GM23338 (cell line): ENCODE measurements around the gene TMEM178B. TPM values are rescaled to one million over a fixed set of nuclear protein-coding genes. Genes with fewer than 3 reads are reported as not detected.

Source experiments
- CREB1 ChIP-seq: fragments of 250-450 bp; sonication (Bioruptor Pico); IDR thresholded peaks from 2 replicates; pipeline ENCODE4 v1.5.0; 2020; ENCODE audit warnings: low read depth, mild to moderate bottlenecking, moderate library complexity
- JUNB ChIP-seq: IDR thresholded peaks from one replicate; pipeline ENCODE4 v1.6.1; 2016; ENCODE audit warnings: antibody characterized with exemption; ENCODE audit not compliant: unreplicated experiment
- NANOG ChIP-seq: IDR thresholded peaks from 2 replicates; pipeline ENCODE4 v1.6.1; 2016; ENCODE audit warnings: antibody characterized with exemption, borderline replicate concordance
- REST ChIP-seq: IDR thresholded peaks from one replicate; pipeline ENCODE4 v1.6.1; 2018; ENCODE audit warnings: antibody characterized with exemption; ENCODE audit not compliant: unreplicated experiment
- ZNF114 ChIP-seq: fragments of 250-450 bp; sonication (Bioruptor Pico); IDR thresholded peaks from 2 replicates; pipeline ENCODE4 v1.5.0; 2020; ENCODE audit warnings: mild to moderate bottlenecking, moderate library complexity
- polyA plus RNA-seq: library from polyadenylated mRNA; unstranded; fragments of >200 nt; fragmentation: Nextera tagmentation; extraction: Ambion mirVana; gene quantifications from 2 replicates; pipeline ENCODE4 v1.2.1, GENCODE V29; 2016
- total RNA-seq: library from RNA; depleted of rRNA; stranded (reverse); fragments of >200 nt; shearing (Covaris generic); gene quantifications from 2 replicates; pipeline ENCODE4 v1.2.3, GENCODE V29; 2014
- TF ChIP-seq, protein P1 (sequence below): fragments of 250-450 bp; sonication (Bioruptor Pico); IDR thresholded peaks from 2 replicates; pipeline ENCODE4 v1.5.0; 2020; ENCODE audit warnings: mild to moderate bottlenecking, moderate library complexity
- TF ChIP-seq, protein P2 (sequence below): IDR thresholded peaks from 2 replicates; pipeline ENCODE4 v1.6.1; 2016; ENCODE audit warnings: antibody characterized with exemption

TMEM178B gene
- total and polyA plus RNA-seq, 2 experiments from 2014 or later = 4.9 to 15.6 TPM

GRCh38 chr7:141263983-141264382 is 190.1 kb downstream of the TMEM178B start (continued):
- TF ChIP-seq, protein P1, sequence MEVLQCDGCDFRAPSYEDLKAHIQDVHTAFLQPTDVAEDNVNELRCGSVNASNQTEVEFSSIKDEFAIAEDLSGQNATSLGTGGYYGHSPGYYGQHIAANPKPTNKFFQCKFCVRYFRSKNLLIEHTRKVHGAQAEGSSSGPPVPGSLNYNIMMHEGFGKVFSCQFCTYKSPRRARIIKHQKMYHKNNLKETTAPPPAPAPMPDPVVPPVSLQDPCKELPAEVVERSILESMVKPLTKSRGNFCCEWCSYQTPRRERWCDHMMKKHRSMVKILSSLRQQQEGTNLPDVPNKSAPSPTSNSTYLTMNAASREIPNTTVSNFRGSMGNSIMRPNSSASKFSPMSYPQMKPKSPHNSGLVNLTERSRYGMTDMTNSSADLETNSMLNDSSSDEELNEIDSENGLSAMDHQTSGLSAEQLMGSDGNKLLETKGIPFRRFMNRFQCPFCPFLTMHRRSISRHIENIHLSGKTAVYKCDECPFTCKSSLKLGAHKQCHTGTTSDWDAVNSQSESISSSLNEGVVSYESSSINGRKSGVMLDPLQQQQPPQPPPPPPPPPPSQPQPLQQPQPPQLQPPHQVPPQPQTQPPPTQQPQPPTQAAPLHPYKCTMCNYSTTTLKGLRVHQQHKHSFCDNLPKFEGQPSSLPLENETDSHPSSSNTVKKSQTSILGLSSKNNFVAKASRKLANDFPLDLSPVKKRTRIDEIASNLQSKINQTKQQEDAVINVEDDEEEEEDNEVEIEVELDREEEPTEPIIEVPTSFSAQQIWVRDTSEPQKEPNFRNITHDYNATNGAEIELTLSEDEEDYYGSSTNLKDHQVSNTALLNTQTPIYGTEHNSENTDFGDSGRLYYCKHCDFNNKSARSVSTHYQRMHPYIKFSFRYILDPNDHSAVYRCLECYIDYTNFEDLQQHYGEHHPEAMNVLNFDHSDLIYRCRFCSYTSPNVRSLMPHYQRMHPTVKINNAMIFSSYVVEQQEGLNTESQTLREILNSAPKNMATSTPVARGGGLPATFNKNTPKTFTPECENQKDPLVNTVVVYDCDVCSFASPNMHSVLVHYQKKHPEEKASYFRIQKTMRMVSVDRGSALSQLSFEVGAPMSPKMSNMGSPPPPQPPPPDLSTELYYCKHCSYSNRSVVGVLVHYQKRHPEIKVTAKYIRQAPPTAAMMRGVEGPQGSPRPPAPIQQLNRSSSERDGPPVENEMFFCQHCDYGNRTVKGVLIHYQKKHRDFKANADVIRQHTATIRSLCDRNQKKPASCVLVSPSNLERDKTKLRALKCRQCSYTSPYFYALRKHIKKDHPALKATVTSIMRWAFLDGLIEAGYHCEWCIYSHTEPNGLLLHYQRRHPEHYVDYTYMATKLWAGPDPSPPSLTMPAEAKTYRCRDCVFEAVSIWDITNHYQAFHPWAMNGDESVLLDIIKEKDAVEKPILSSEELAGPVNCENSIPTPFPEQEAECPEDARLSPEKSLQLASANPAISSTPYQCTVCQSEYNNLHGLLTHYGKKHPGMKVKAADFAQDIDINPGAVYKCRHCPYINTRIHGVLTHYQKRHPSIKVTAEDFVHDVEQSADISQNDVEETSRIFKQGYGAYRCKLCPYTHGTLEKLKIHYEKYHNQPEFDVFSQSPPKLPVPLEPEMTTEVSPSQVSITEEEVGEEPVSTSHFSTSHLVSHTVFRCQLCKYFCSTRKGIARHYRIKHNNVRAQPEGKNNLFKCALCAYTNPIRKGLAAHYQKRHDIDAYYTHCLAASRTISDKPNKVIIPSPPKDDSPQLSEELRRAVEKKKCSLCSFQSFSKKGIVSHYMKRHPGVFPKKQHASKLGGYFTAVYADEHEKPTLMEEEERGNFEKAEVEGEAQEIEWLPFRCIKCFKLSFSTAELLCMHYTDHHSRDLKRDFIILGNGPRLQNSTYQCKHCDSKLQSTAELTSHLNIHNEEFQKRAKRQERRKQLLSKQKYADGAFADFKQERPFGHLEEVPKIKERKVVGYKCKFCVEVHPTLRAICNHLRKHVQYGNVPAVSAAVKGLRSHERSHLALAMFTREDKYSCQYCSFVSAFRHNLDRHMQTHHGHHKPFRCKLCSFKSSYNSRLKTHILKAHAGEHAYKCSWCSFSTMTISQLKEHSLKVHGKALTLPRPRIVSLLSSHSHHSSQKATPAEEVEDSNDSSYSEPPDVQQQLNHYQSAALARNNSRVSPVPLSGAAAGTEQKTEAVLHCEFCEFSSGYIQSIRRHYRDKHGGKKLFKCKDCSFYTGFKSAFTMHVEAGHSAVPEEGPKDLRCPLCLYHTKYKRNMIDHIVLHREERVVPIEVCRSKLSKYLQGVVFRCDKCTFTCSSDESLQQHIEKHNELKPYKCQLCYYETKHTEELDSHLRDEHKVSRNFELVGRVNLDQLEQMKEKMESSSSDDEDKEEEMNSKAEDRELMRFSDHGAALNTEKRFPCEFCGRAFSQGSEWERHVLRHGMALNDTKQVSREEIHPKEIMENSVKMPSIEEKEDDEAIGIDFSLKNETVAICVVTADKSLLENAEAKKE = no peak
- TF ChIP-seq ZNF114 (CRISPR knock-in tag) = no peak
- no peak for TF ChIP-seq REST
- TF ChIP-seq CREB1 (CRISPR knock-in tag) = no peak
- no peak for TF ChIP-seq JUNB
- TF ChIP-seq, protein P2, sequence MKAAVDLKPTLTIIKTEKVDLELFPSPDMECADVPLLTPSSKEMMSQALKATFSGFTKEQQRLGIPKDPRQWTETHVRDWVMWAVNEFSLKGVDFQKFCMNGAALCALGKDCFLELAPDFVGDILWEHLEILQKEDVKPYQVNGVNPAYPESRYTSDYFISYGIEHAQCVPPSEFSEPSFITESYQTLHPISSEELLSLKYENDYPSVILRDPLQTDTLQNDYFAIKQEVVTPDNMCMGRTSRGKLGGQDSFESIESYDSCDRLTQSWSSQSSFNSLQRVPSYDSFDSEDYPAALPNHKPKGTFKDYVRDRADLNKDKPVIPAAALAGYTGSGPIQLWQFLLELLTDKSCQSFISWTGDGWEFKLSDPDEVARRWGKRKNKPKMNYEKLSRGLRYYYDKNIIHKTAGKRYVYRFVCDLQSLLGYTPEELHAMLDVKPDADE = no peak
- no peak for TF ChIP-seq NANOG
